Measurements from ENCODE around the gene PPP1R15B.

DNA sequence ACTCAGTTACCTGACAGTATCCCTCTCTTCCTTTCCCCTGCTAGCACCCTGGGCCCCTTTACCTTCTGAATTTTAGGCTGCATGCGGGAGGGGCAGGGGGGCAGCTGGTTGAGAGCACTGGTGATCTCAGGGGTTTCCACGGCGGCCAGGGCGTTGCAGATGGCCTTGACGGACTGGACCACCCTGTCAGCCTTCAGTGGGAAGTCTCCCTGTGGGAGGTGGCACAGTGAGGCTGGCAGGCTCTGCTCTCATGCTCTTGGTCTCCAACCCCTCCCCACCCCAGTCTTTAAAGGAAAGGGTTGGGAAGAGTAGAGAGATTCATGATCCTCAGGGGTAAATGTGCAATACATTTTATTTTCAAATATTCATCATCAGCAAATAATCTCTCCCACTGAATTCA is 46.0 kb upstream of the PPP1R15B start:
- TF ChIP-seq, protein P1, sequence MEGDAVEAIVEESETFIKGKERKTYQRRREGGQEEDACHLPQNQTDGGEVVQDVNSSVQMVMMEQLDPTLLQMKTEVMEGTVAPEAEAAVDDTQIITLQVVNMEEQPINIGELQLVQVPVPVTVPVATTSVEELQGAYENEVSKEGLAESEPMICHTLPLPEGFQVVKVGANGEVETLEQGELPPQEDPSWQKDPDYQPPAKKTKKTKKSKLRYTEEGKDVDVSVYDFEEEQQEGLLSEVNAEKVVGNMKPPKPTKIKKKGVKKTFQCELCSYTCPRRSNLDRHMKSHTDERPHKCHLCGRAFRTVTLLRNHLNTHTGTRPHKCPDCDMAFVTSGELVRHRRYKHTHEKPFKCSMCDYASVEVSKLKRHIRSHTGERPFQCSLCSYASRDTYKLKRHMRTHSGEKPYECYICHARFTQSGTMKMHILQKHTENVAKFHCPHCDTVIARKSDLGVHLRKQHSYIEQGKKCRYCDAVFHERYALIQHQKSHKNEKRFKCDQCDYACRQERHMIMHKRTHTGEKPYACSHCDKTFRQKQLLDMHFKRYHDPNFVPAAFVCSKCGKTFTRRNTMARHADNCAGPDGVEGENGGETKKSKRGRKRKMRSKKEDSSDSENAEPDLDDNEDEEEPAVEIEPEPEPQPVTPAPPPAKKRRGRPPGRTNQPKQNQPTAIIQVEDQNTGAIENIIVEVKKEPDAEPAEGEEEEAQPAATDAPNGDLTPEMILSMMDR (conservative IDR thresholded peaks at IDR 0.05; ENCODE audit: low read depth, low read length) = no peak
- TF ChIP-seq POLR2A (IDR thresholded peaks at IDR 0.05; ENCODE audit: low read depth, low read length) (no peak), RFX5 (IDR thresholded peaks at IDR 0.05; ENCODE audit: low read depth, low read length) (no peak), CEBPB (IDR thresholded peaks at IDR 0.05; ENCODE audit: low read depth, low read length) (no peak), RCOR1 (IDR thresholded peaks at IDR 0.05; ENCODE audit: insufficient replicate concordance, low read length) (no peak), NFE2L2 (IDR thresholded peaks at IDR 0.05; ENCODE audit: low read depth, low read length) (no peak)
- TF ChIP-seq, protein P2, sequence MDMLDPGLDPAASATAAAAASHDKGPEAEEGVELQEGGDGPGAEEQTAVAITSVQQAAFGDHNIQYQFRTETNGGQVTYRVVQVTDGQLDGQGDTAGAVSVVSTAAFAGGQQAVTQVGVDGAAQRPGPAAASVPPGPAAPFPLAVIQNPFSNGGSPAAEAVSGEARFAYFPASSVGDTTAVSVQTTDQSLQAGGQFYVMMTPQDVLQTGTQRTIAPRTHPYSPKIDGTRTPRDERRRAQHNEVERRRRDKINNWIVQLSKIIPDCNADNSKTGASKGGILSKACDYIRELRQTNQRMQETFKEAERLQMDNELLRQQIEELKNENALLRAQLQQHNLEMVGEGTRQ (IDR thresholded peaks at IDR 0.05; ENCODE audit: low read depth, low read length) = no peak
- TF ChIP-seq, protein P3, sequence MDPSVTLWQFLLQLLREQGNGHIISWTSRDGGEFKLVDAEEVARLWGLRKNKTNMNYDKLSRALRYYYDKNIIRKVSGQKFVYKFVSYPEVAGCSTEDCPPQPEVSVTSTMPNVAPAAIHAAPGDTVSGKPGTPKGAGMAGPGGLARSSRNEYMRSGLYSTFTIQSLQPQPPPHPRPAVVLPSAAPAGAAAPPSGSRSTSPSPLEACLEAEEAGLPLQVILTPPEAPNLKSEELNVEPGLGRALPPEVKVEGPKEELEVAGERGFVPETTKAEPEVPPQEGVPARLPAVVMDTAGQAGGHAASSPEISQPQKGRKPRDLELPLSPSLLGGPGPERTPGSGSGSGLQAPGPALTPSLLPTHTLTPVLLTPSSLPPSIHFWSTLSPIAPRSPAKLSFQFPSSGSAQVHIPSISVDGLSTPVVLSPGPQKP (IDR thresholded peaks at IDR 0.05; ENCODE audit: borderline replicate concordance, low read depth, low read length) = no peak
